Measurements from ENCODE around the gene SLC48A1.

The SLC48A1 gene

GRCh38 chr12:47777151-47777550 lies 4.1 kb downstream of the SLC48A1 start:
- no peak for DNase-seq (ENCODE audit: low read depth, low spot score)

GRCh38 chr12:47777741-47778558 lies 4.9 kb downstream of the SLC48A1 start:
- DNase-seq (ENCODE audit: low read depth, low spot score) = no peak

DNA sequence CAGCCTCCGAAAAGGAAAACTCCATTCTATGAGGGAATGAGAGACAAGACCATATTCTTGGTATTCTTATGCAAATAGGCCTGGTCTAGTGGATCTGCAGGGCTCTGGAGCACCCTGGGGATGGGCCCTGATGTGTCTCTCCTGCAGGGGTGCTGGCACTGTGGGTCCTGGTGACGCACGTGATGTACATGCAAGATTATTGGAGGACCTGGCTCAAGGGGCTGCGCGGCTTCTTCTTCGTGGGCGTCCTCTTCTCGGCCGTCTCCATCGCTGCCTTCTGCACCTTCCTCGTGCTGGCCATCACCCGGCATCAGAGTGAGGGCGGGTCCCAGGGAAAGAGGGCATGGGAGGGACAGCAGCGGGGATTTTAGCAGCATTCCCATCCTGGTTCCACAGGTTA lies 5.8 kb downstream of the SLC48A1 start:
- no peak for DNase-seq (ENCODE audit: low read depth, low spot score)

DNA sequence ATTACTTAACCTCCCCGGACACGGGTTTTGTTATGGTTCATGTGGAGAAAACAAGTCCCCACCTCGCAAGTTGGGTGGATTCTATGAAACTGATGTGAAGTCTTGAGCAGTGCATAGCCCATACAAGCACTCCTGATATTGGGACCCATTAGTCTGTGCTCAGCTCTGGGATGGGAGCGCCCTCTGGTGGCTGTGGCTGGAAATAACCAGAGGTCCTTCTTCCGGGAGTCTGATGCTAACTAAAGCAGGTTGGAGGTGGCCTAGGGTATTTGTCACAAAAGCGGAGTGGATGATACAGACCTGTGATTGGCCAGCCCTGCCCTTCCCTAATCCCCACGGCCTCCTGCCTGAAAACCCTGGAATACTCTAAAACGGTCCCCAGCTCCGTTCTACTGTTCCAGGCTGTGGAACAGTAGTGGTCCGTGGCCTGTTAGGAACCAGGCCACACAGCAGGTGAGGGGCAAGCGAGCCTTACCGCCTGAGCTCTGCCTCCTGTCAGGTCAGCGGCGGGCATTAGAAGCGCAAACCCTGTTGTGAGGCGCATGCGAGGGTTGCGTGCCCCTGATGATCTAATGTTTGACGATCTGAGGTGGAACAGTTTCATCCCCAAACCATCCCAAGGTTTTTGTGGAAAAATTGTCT lies 6.4 kb downstream of the SLC48A1 start:
- peak; percentile 79 for DNase-seq (ENCODE audit: low read depth, low spot score)

DNA sequence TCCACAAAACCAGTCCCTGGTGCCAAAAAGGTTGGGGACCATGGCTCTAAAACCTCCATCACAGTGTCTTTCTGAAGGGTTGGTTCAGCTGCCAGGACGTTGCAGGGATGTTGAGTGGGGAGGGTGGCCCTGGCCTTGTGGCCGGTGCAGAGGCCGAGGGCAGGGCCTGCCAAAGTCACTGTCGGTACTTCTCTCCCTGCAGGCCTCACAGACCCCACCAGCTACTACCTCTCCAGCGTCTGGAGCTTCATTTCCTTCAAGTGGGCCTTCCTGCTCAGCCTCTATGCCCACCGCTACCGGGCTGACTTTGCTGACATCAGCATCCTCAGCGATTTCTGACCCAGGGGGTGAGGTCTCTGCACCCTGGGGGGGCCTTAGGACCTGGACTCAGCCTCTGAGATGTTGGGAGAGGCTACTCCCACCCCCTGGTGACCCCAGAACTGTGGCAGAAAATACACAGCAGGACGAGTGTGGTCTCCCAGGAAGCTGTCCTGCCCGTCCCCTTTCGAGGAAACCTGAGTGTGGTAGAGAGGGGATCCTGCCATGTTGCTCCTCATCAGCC lies 7.0 kb downstream of the SLC48A1 start:
- no peak for DNase-seq (ENCODE audit: low read depth, low spot score)

- no peak for DNase-seq (ENCODE audit: low read depth, low spot score)
Observed at GRCh38 chr12:47781479-47782371, 8.7 kb downstream of the SLC48A1 start.

GRCh38 chr12:47782372-47782770 lies 9.3 kb downstream of the SLC48A1 start:
- no peak for DNase-seq (ENCODE audit: low read depth, low spot score)

DNA sequence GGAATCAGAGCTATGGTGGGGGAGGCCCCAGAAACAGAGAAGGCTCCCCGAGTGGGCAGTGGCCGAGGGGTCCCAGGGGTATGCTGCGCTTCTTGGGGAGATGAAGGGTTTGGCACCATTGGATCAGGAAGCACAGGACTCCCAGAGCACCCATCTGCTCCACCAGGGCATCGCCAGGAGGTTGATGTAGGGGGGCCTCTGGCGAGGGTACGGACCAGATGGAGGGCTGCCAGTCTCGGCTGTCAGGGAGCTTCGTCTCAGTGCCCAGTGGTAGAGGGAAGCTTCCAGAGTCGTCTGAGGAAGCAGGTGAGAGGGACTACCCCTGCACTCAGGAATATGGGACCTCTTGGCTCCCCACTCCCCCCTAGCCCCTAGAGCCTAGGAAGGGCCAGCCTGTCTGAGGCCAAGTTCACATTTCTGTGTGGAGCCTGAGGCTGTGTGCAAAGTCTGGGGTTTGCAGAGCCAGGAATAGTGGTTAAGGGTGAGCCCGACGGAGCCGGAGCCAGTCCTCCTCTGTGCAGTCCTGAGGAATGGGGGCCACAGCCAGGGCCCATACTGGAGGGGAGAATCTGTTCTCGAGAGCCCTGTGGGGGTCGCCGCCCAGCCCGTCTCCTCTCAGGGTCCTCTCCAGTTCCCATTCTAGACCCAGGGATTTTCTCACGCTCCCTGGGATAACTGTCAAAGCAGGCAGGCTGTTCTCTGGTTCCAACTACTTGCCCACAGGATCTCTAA lies 10.2 kb downstream of the SLC48A1 start:
- no peak for DNase-seq (ENCODE audit: low read depth, low spot score)

- DNase-seq (ENCODE audit: low read depth, low spot score) = no peak
Observed at GRCh38 chr12:47783821-47784819, 11.1 kb downstream of the SLC48A1 start.

DNA sequence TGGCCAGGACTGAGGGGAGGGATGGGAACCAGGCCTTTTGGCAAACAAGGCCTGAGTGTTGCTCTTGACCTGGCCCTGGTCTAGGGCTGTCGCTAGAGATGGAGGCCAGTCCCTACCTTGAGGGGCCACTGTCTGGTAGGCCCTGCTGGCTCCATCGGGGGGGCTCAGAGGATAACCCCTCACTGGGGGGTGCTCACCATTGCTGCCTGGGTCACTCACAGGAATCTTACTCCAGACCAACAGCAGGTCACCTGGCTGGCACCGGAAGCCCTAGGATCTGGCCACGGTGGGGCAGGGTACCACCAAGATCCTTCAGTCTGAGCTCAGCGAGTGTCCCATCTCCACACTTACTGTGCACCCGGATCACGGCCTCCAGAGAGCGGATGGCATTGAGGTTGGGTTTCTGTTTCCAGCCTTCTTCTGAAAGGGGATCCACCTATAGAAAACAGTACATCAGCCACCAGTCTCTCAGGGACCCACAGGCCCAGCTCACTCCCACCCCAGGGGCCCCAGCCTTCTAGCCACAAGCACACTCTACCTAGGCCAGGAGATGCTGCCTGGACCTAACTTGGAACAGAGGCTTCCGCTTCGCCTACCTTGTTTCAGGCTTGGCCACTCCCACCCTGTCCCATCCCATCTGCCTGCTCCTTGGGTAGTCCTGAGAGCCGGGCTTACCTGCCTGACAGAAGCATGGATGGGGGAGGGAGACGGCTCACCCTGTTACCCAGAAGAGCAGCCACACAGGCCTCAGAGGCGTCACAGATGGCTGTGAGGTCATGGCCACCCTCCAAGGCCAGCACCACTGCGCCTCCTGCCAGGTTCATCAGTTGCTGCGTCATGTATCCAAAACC lies 12.2 kb downstream of the SLC48A1 start:
- no peak for DNase-seq (ENCODE audit: low read depth, low spot score)

- no peak for DNase-seq (ENCODE audit: low read depth, low spot score)
Observed at GRCh38 chr12:47785887-47786661, 13.0 kb downstream of the SLC48A1 start.

GRCh38 chr12:47786662-47787280 lies 13.7 kb downstream of the SLC48A1 start:
- DNase-seq (ENCODE audit: low read depth, low spot score) = no peak

- DNase-seq (ENCODE audit: low read depth, low spot score) = no peak
Observed at GRCh38 chr12:47787596-47788319, 14.7 kb downstream of the SLC48A1 start.

DNA sequence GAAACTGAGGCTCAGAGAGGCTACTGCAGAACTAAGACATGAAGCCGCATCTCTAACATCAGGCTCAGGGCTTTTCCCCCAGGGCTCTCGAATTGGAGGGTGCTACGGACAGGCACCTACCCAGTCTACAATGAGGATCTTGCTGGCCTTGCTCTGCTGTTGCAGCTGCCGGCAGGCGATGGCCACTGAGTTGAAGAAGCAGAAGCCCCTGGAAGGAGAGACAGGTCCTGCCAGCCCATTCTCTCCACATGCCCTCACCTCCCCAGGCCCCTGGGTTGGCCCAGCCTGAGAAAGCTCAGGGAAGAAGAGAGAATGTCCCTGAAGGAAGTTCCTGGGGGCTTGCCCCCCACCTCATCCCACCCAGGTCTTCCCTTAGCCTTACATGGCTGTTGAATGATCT lies 16.1 kb downstream of the SLC48A1 start:
- no peak for DNase-seq (ENCODE audit: low read depth, low spot score)

GRCh38 chr12:47789712-47790489 lies 16.9 kb downstream of the SLC48A1 start:
- DNase-seq (ENCODE audit: low read depth, low spot score) = no peak

GRCh38 chr12:47790676-47791350 lies 17.8 kb downstream of the SLC48A1 start:
- DNase-seq (ENCODE audit: low read depth, low spot score) = no peak

Measured in smooth muscle cell of the brain vasculature (primary cell).